AG04450 (cell line): ENCODE results near the gene RBM8A. TPM values are rescaled to one million over a fixed set of nuclear protein-coding genes. Genes with fewer than 3 reads are reported as not detected.
"Not testable (repeated sequence)": the region's sequence is repeated elsewhere in the genome, so short reads cannot be mapped to it uniquely, and the experiment has no call there.

Source experiments
- CTCF ChIA-PET: fragments of 300-600, 350-600 bp; formaldehyde crosslinking; extraction: SDS; loops from one replicate; lab custom pipeline; 2022; ENCODE audit warnings: antibody characterized with exemption, inconsistent platforms; lab: Charles Lee
- POLR2A ChIA-PET: fragments of 350-600 bp; formaldehyde crosslinking; extraction: SDS; loops from one replicate; lab custom pipeline; 2021; ENCODE audit warnings: antibody characterized with exemption, inconsistent platforms; lab: Yijun Ruan, JAX
- DNase-seq: peaks from one replicate; pipeline ENCODE4 v3.0.0-alpha.2; 2011; ENCODE audit warnings: low read depth, low spot score
- H3K27ac ChIP-seq: one replicate; pipeline ENCODE4 v1.5.1; 2012; ENCODE audit warnings: low read depth, low read length, control low read depth
- H3K27me3 ChIP-seq: one replicate; pipeline ENCODE4 v1.6.0; 2012; ENCODE audit warnings: low read length; ENCODE audit not compliant: control insufficient read depth, insufficient read depth
- H3K4me3 ChIP-seq: 2 replicates; pipeline ENCODE4 v1.5.1; 2011; ENCODE audit warnings: mild to moderate bottlenecking, low read depth, low read length, control low read depth
- H3K9me3 ChIP-seq: 2 replicates; pipeline ENCODE4 v1.5.1; 2012; ENCODE audit warnings: low read length; ENCODE audit not compliant: control insufficient read depth, insufficient read depth
- CTCF ChIP-seq: IDR thresholded peaks from 2 replicates; pipeline ENCODE4 v1.5.1; 2011; ENCODE audit warnings: low read depth, low read length, control low read depth, inconsistent platforms
- polyA plus RNA-seq: library from polyadenylated mRNA; depleted of rRNA; stranded (reverse); fragments of >200 nt; gene quantifications from 2 replicates; pipeline ENCODE4 v1.2.3, GENCODE V29; 2011

Gene RBM8A
- polyA plus RNA-seq, 1 experiment = 158 TPM

- no peak overlapping the region for H3K4me3 ChIP-seq
- DNase-seq = no peak
- H3K9me3 ChIP-seq = no peaks in the 10 kb centered on the region
- H3K27me3 ChIP-seq = no peaks in the 10 kb centered on the region
- ChIA-PET POLR2A (interaction anchor here (1.1 kb wide), 1 partner anchor 9 kb away, joined by 4 read pairs; the partner anchor contains the start of gene RBM8A), CTCF (interaction anchor here (1.1 to 2.4 kb wide), 2 partner anchors 10 to 27 kb away, joined by 3 to 6 read pairs; partner anchors contain the start of gene ITGA10)
- no peak for TF ChIP-seq CTCF
- no peak overlapping the region for H3K27ac ChIP-seq
These were observed 9.0 kb upstream of the RBM8A start for GRCh38 chr1:145936247-145936646.

- Histone ChIP-seq H3K27ac (no peak overlapping the region), H3K27me3 (no peaks in the 10 kb centered on the region), H3K4me3 (no peak overlapping the region), H3K9me3 (no peaks in the 10 kb centered on the region)
- POLR2A ChIA-PET = interaction anchor here (1.1 kb wide), 1 partner anchor 8 kb away, joined by 4 read pairs; the partner anchor contains the start of gene RBM8A
- DNase-seq = no peak
- CTCF ChIA-PET = interaction anchor here (1.1 kb wide), 1 partner anchor 9 kb away, joined by 3 read pairs; no protein-coding TSS in a partner anchor
- TF ChIP-seq CTCF = no peak
These were observed 8.4 kb upstream of the RBM8A start for GRCh38 chr1:145935708-145936107.

GRCh38 chr1:145932522-145933009 is 5.3 kb upstream of the RBM8A start:
- CTCF ChIA-PET = interaction anchor here (0.6 kb wide), 1 partner anchor 10 kb away, joined by 3 read pairs; no protein-coding TSS in a partner anchor
- H3K4me3 ChIP-seq, DNase-seq, H3K27me3 ChIP-seq, H3K9me3 ChIP-seq, H3K27ac ChIP-seq, POLR2A ChIA-PET: not testable (repeated sequence)

GRCh38 chr1:145927916-145928643 is 796 bp upstream of the RBM8A start:
- TF ChIP-seq CTCF = no peak
- no peaks in the 10 kb centered on the region for H3K9me3 ChIP-seq
- ChIA-PET CTCF (interaction anchor here (0.6 to 2.2 kb wide), 19 partner anchors 9 to 201 kb away, joined by 3 to 17 read pairs (median 4); partner anchors contain the start of genes ANKRD34A, NUDT17, PEX11B and PIAS3), POLR2A (interaction anchor here (0.9 to 2.7 kb wide), 13 partner anchors 8 to 83 kb away, joined by 3 to 21 read pairs (median 8); partner anchors contain the start of genes ANKRD34A, LIX1L, NUDT17 and PEX11B)
- DNase-seq = no peak
- peak overlapping the region; percentile 80 for H3K27ac ChIP-seq
- no peaks in the 10 kb centered on the region for H3K27me3 ChIP-seq
- peak overlapping the region; percentile 85 for H3K4me3 ChIP-seq

- ChIA-PET POLR2A (interaction anchor here (0.6 to 2.7 kb wide), 9 partner anchors 8 to 67 kb away, joined by 3 to 21 read pairs (median 9); partner anchors contain the start of genes ANKRD34A, PEX11B, PIAS3 and POLR3GL), CTCF (interaction anchor here (0.6 to 2.2 kb wide), 8 partner anchors 8 to 85 kb away, joined by 3 to 17 read pairs (median 3); partner anchors contain the start of genes PEX11B and PIAS3)
- H3K27ac ChIP-seq = peak overlapping the region; percentile 80
- TF ChIP-seq CTCF = no peak
- peak overlapping the region; percentile 85 for H3K4me3 ChIP-seq
- H3K27me3 ChIP-seq = no peaks in the 10 kb centered on the region
- no peaks in the 10 kb centered on the region for H3K9me3 ChIP-seq
- no peak for DNase-seq
These were observed 610 bp downstream of the RBM8A start for GRCh38 chr1:145926686-145927062.
